Stimulated activated CD4-positive, alpha-beta T cell treated with anti-CD3 and anti-CD28 coated beads, Interleukin-1b, Interleukin-23, amount 100 ng/mL, for 48 hours (primary cell): Measurements from ENCODE around the gene ABTB2.

Experiments
- DNase-seq: peaks from one replicate; pipeline ENCODE4 v3.0.0-alpha.2; 2020

Gene ABTB2

DNA sequence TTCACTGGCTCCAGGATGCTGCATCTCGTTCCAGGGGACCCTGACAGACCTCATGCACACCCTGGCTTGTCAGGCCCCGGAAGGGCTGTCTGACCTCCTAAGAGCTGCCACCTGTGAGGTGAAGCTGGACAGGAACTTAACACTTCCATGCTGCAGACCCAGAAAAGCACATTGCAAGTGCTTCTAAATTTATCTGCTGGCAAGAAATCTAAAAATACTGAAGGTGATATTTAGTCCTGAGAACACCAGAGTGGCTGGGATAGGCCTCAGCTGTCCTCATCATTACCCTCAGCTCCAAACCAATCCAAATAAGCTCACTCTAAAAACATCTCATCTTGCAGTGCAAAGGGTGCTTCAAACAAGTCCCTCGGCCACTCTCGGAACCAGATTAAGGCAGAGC, 46.7 kb downstream of the ABTB2 start:
- no peak for DNase-seq

GRCh38 chr11:34309965-34310364, 47.8 kb downstream of the ABTB2 start:
- no peak for DNase-seq

GRCh38 chr11:34308913-34309585, 48.8 kb downstream of the ABTB2 start:
- no peak for DNase-seq

DNA sequence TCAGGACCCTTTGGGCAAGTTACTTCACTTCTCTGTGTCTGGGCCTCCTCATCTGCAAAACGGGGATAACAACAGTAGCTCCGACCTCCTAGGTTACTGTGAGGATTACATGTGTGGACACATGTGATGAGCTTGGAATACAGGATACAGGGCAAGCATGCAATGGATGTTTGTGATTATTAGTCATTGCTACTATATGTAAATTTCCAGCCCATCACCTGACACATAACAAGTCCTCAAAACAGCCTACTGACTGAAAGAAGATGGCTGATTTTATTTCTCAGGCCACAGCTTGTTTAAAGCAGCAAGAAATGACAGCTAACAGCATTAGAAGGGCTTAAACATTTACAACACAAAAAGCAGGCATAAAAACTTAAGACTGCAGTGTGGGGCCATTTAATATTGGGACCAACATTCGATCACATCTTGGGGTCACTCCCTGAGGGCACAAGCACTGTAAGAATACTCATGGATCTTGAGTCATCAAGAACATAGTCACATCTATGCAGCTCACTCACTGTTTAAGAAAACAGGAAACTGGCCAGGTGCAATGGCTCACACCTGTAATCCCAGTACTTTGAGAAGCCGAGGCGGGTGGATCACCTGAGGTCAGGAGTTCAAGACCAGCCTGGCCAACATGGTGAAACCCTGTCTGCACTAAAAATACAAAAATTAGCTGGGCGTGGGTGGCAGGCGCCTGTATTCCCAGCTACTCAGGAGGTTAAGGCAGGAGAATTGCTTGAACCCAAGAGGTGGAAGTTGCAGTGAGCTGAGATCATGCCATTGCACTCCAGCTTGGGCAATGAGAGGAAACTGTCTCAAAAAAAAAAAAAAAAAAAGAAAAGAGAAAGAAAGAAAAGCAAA, 49.5 kb downstream of the ABTB2 start:
- DNase-seq, result peak; percentile 5

DNA sequence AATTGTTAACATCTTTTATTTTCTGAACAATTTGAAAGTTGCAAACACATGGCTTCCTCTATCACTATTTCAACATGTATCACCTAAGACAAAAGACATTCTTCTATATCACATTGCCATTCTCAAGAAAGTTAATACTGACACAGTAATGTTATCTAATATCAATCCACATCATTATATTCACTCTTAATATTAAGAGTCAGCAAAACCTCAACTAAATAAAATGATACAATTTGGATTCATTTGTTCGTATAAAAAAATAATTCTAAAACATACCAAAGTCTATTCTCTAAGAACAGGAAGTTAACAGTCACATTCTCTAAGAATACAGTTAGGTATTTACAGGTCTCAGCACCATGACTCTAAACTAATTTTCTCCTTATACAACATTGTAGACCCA, 52.0 kb downstream of the ABTB2 start:
- no peak for DNase-seq

GRCh38 chr11:34305193-34305592, 52.6 kb downstream of the ABTB2 start:
- no peak for DNase-seq

DNA sequence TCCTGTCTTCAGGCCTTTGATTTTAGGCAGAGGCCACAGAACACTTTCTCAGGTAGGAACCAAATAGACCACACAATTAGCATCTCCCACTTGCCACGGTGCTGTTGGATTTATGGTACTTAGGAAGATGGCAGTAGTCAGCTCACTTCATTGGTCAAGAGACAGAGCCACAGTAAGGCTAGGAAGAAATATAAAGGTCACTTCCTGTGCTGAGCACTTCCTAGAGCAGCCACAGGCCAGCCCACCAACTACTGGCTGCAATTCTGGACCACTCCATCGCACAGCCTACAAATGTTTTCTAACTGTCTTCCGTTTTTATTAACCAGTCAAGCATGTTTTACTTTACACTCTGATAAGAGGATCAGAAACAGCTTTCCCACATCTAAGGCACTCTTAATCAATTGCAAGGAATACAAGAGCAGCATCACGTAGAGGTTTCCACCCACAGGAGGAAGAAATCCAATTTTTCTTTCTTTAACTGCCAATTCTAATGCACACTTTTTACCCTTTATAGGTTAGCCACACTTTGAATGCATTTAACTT, 54.7 kb downstream of the ABTB2 start:
- DNase-seq, result no peak

GRCh38 chr11:34302046-34302921, 55.5 kb downstream of the ABTB2 start:
- DNase-seq, result no peak

DNA sequence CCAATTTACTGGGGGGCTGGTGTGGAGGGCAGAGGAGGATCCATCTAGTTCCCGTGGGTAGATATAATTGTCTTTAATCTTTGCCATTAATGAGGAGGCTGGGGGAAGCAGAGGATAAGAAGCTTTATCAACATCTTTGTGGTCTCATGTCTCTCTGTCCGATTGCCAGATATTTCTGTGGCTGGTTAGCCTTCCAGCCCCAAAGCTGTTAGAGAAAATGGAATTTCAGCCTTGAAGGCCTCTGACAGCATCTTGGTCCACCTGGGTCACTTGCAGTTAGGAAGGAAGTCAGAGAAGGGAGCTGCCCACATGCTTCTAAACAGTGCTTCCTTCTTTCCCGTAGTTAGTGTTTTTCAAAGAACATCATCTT, 56.9 kb downstream of the ABTB2 start:
- no peak for DNase-seq

- no peak for DNase-seq
Measured at GRCh38 chr11:34300026-34300925, 57.5 kb downstream of the ABTB2 start.

DNA sequence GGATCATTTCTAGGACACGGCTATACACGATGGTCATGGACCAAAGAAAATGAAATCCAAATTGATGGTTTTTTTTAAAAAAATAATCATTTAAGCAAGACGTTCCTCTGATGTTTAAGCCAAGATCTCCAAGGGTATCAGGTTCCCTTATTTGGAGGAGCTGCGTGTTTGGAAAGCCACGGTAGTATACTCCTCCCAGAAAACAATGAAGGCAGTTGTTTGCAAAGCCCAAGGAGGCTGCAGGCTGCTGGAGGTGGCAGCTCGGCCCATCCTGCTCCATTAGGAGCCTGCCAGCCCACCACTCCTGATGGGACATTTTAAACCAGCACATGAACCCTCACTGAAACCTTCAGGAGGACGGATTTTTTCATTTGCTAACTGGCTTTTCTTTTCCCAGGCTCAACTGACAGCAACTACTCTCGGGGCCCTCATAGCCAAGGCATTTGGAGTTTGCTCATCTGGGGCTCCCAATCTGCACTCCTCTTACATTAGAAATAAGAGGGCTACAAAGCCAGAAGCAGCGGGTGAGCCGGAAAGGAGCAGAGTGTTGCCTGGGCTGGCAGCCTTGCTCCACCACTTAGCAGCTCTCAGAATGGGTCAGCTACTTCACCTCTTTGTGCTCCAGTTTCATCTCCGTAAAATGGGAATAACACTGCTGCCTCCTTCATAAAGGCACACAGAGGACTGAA, 58.4 kb downstream of the ABTB2 start:
- DNase-seq, result no peak

- DNase-seq, result no peak
Measured at GRCh38 chr11:34298871-34299270, 58.9 kb downstream of the ABTB2 start.

GRCh38 chr11:34296412-34296811, 61.4 kb downstream of the ABTB2 start:
- no peak for DNase-seq

DNA sequence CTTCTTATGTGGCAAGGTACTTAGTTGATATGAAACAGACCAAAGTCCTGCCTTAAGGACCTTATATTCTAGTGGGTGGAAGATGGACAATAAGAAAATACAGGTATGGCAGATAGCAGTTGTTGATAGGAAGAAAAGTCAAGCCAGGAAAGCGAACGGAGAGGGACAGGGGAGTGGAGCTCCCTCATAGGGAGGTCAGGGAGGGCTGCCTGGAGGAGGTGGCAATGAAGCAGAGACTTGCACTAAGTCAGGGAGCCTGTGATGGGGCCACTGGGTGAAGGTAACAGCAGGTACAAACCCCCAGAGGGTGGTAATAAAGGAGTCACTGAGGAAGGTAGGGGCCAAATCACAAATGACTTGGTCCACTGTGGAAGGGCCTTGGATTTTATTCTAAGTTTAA, 65.3 kb downstream of the ABTB2 start:
- no peak for DNase-seq

- DNase-seq, result no peak
Measured at GRCh38 chr11:34292111-34292510, 65.7 kb downstream of the ABTB2 start.

DNA sequence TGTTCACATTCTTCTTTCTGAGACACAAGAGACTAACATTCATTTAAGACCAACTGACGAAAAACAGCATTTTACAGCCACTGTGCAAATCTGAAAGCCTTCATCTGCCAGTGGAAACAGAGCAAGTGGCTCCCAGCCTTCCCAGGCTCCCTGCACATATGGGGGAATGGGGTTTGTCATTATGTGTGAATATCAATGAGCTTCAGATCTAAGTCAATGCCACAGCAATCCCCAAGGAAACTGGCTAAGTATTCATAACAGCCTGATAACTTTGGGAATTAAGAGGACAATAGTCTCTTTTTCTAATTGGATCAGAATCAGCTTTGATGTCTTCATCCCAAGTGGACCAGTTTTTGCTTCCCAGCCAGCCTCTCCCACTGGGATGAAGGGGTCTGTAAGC, 66.9 kb downstream of the ABTB2 start:
- DNase-seq, result no peak

- DNase-seq, result no peak
Measured at GRCh38 chr11:34288492-34288891, 69.3 kb downstream of the ABTB2 start.

DNA sequence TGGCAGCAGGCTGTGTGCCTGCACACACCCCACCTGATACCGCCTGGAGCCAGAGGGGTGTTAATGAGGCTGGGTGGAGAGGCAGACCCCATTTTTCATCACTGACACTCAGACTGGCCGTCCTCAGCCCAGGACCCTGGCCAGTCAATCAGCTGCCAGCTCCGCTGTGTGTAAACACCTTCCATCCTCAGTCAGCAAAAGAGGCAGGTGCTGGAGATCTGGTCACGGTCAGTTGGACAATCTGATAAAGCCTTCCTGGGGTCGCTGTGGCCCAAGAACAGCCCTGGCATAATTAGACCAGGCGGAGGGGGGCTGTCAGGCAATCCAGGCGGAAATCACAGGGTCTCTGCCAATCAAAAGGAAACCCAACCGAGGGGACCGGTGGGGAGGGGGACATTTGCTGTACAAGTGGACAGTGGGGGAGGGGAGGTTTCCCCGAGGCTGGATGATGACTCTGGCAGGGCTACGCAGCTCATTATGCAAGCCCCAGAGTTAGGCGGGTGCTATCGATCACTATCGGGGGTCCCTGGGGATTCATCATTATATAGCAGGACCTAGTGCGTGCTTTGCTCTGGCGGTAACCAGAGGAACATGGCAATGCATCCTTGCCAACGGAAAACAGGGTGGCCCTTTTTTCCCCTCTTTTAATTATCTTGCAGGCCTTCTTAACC, 72.9 kb downstream of the ABTB2 start:
- no peak for DNase-seq

- no peak for DNase-seq
Measured at GRCh38 chr11:34284156-34284555, 73.7 kb downstream of the ABTB2 start.

GRCh38 chr11:34280945-34281872, 76.6 kb downstream of the ABTB2 start:
- DNase-seq, result no peak
